NK-92 (cell line): ENCODE measurements around the gene TCP1.
A peak's percentile ranks its signal among the peaks of the same experiment; 100 is the strongest.
"Not testable (repeated sequence)": the region's sequence is repeated elsewhere in the genome, so short reads cannot be mapped to it uniquely, and the experiment has no call there.

Experiments
- DNase-seq: peaks from one replicate; lab custom pipeline; 2025; ENCODE audit not compliant: unreplicated experiment; lab: John Stamatoyannopoulos, UW

TCP1 gene

GRCh38 chr6:159789377-159790148 lies at the start of gene TCP1:
Gene TCP1 (minus strand): TSS chr6:159789602. CDS start chr6:159789468, 134 bp downstream.
- DNase-seq: peak; percentile 95

DNA sequence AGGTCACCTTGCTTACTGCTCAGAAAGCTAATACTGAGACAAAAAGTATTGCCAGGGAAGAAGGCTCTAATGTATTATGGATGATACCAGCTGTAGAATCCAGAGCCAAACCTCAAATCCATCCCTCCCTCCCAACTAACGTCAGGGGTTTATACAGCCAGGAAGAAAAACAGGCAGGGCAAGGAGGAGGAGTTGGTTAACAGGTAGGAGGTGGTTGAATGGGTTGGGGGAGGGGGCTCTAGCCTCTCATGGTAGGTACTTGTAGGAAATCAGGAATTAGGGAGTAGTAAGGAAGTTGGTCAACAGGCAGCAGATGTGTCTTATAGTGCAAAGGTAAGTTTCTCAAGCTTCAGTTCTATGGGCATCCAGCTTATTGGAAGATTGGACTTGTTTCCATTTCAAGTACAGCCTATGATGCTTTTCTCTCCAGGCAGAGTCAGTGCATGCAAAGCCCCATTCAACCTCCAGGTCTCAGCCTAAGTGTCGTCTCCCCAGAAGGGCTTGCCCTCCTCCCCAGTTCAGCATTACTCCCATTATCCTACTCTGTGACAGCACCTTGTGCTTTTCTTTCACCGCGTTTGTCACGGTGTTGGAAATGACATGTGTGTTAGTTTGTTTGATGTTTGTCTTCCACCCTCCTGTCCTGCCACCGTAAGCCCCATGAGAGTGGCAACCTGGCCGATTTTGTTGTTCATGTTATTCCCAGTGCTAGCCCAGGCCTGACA lies 48.8 kb upstream of the TCP1 start:
- no peak for DNase-seq

GRCh38 chr6:159837511-159837910 lies 48.1 kb upstream of the TCP1 start:
- DNase-seq: no peak

DNA sequence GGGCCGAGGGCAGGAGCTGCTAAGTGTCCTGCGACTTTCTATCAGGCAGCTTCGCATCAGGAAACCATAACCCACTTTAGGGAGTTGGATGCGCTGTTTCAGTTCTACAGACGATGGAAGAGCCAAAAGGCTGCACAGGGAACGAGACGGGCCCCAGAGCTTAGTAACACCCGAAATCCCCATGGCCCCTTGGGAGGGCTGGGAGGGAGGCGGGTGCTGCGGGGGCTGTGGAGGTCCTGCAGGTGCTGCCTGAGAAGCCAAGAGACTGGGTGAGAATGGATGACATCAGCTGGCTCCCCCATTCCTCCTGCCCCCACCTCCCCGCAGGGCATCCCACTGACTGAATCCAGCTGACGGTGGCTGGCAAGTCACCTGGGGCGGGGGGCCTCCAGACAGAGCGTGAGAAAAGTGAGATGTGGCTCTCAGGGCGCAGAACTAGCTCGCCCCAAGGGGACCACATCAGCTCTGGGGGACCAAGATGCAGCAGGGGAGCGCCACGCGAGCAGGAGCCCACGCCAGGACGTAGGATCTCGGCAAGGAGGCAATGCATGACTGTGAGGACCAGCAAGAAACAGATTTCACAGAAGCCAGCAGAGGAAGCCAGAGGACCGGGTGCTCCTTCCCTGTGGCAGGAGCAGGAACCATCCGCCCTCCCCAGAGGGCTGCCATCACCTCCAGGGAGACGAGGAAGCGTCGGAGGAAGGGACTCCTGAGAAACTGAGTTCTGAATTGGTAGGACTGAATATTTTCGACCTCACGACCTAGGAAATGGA lies 47.5 kb upstream of the TCP1 start:
- no peak for DNase-seq

- no peak for DNase-seq
Measured at GRCh38 chr6:159833997-159834603, 44.7 kb upstream of the TCP1 start.

- no peak for DNase-seq
Measured at GRCh38 chr6:159833556-159833955, 44.2 kb upstream of the TCP1 start.

GRCh38 chr6:159832946-159833345 lies 43.5 kb upstream of the TCP1 start:
- no peak for DNase-seq

DNA sequence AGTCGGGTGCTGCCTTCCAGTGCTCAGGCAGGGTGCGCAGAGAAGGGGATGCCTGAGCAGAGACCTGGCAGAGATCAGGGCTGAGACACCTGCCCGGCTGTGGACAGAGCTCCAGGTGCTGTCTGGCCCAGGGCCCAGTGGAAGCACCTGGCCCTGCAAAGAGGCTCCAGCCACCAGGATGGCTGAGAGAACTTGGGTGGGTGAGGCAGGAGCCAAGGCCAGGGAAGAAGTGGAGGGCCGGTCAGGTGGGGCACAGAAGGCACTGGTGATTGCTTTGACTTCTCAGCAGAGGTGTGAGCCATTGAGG lies 41.9 kb upstream of the TCP1 start:
- no peak for DNase-seq

GRCh38 chr6:159830501-159831372 lies 41.3 kb upstream of the TCP1 start:
- no peak for DNase-seq

- DNase-seq: no peak
Measured at GRCh38 chr6:159829526-159829925, 40.1 kb upstream of the TCP1 start.

GRCh38 chr6:159828074-159828473 lies 38.7 kb upstream of the TCP1 start:
- no peak for DNase-seq

DNA sequence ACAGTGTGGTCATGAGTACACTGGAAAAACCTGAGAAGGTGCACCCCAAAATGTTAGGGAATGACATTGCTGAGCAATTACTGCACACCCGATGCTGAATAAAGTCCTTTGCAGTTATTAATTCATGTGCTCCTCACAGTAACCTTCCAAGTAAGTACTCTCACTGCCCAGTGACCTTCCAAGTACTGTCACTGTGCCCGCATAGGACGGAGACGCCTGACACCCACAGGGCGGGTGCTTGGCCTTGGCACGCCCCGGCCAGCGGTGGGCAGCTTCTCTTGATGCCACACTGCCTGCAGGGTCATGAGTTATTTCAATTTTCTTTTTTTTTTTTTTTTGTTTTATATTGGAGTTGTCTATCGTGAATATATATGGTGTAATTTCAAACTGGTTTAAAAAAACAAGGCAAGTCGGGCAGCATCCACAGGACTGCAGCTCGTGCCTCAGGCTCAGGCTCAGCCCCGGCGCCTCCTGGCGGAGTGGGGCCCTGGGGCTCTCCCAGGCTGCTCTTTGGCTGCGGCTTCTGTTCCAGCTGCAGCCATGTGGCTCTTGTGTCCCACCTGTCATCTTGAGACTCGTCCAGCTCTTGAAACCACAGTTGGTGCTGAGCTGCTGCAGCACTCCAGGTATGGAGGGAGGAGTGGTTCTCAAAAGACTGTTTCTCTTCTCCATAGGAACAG lies 37.7 kb upstream of the TCP1 start:
- DNase-seq: no peak

DNA sequence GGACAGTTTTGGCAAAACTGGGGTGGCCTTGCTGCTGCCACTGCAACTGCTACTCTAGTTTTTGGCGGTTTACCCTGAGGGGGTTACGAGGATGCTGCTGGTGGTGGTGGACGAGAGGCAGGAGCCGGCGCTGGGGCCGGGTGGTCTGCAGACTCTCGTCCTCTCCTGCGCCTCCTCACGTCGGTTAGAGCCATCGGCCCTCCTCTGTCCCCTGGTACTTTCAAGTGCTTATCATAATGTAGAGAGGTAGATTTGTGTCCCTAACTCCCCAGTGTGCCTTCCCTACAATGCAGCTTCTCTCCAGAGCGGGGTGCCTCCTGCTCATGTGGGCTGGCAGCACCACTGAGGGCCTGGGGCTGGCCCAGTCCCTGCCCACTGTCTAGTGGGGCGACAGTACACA lies 36.6 kb upstream of the TCP1 start:
- DNase-seq: no peak

DNA sequence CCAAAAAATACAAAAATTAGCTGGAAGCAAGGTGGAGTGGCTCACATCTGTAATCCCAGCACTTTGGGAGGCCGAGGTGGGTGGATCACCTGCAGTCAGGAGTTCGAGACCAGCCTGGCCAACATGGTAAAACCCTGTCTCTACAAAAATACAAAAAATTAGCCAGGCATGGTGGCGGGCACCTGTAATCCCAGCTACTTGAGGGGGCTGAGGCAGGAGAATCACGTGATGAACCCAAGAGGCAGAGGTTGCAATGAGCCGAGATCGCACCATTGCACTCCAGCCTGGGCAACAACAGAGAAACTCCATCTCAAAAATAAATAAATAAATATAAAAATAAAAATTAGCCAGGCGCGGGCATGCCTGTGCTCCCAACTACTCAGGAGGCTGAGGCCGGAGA lies 35.3 kb upstream of the TCP1 start:
- DNase-seq: not testable (repeated sequence)

GRCh38 chr6:159823953-159824352 lies 34.6 kb upstream of the TCP1 start:
- DNase-seq: no peak

DNA sequence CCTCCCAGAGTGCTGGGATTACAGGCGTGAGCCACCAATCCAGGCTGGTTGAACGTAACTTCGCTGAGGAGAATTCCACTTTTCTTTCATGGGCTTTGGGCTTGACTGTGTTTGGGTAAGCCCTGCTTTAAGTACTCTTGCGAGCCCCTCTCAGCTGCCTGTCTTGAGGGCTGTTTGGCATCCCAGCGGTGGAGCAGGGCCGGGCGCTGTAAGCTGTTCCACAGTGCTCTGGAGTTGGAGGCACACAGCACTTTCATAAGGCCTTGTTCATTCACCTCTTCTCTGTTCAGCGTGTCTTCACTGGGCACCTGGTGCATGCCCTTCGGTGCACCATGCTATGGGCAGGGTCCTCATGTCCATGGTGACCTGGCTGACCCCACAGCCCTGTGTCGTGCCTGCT lies 32.3 kb upstream of the TCP1 start:
- DNase-seq: no peak

GRCh38 chr6:159821122-159821521 lies 31.7 kb upstream of the TCP1 start:
- DNase-seq: no peak

DNA sequence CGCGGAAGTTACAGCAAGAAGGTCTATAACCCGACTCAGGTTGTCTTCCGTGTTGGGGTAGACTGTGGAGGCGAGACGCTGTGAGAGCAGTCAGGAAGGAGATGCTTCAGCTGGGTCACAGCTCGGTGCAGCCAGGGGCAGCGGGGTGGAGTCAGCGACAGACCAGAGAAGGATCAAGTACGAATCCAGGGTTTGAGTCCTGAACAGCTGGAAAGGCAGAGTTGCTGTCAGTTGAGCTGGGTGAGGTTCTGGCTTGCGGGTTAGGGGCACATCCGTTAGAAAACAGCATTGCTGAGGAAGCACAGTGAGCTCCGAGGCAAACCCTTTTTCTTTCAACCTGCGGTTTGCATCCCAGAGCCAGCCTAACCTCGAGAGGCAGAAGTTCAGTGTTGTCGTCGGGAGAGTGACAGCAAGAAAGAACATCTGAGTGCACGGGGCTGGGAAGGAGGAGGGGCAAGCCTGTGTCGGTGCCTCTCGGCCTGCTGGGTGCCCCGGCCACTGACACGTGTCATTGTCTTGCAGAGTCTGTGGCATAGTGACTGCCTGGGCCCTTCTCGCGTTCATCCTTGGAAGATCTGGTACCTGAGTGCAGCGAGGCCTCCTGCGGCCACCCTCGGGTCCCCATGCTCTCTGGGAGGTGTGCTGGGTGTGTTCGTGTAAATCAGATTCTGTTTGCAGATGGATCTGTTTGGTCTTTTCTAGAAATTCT lies 30.7 kb upstream of the TCP1 start:
- no peak for DNase-seq

- no peak for DNase-seq
Measured at GRCh38 chr6:159819098-159819497, 29.7 kb upstream of the TCP1 start.
